Choroid plexus epithelial cell (primary cell): Measurements from ENCODE around the gene SCAPER.

ENCODE experiments used
- DNase-seq: peaks from one replicate; pipeline ENCODE4 v3.0.0-alpha.2; 2010; ENCODE audit warnings: low read depth
- H3K4me3 ChIP-seq: 2 replicates; pipeline ENCODE4 v1.5.1; 2011; ENCODE audit warnings: low read depth, mild to moderate bottlenecking, control low read depth, low read length, moderate library complexity
- TF ChIP-seq, protein P1 (sequence below): conservative IDR thresholded peaks from 2 replicates; pipeline ENCODE4 v1.5.1; 2011; ENCODE audit warnings: low read depth, mild to moderate bottlenecking, control low read depth, inconsistent platforms, low read length, moderate library complexity

SCAPER gene

DNA sequence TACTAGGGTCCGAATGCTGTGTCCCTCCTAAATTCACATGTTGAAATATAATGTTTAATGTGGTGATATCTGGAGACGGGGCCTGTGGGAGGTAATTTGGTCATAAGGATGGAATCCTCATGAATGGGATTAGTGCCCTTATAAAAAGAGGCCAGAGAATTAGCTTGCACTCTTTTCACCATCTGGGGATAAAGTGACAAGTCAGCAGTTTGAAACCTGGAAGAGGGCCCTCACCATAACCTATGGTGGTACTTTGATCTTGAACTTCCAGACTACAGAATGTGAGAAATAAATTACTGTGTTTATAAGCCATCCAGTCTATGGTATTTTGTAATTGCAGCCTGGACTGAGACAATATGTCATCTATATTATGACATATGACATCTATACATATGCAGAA is 436.4 kb downstream of the SCAPER start:
- no peak for DNase-seq
- H3K4me3 ChIP-seq = no peak overlapping the region
- TF ChIP-seq, protein P1, sequence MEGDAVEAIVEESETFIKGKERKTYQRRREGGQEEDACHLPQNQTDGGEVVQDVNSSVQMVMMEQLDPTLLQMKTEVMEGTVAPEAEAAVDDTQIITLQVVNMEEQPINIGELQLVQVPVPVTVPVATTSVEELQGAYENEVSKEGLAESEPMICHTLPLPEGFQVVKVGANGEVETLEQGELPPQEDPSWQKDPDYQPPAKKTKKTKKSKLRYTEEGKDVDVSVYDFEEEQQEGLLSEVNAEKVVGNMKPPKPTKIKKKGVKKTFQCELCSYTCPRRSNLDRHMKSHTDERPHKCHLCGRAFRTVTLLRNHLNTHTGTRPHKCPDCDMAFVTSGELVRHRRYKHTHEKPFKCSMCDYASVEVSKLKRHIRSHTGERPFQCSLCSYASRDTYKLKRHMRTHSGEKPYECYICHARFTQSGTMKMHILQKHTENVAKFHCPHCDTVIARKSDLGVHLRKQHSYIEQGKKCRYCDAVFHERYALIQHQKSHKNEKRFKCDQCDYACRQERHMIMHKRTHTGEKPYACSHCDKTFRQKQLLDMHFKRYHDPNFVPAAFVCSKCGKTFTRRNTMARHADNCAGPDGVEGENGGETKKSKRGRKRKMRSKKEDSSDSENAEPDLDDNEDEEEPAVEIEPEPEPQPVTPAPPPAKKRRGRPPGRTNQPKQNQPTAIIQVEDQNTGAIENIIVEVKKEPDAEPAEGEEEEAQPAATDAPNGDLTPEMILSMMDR = no peak

- no peak for DNase-seq
- TF ChIP-seq, protein P1 = no peak
- H3K4me3 ChIP-seq = no peak overlapping the region
Measured at GRCh38 chr15:76467136-76467535, 438.0 kb downstream of the SCAPER start.

DNA sequence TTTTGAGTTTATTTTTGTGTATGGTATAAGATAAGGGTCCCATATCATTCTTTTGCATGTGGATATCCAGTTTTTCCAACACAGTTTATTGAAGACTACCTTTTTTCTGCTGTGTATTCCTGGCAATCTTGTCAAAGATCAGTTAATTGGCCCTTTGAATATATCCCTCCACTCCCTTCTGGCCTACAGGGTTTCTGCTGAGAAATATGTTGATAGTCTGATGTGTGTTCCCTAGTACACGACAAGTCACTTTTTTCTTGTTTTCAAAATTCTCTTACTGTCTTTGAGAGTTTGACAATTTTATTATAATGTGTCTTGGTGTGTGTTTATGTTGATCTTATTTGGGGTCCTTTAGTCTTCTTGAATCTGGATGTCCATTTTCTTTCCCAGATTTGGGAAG is 439.4 kb downstream of the SCAPER start:
- H3K4me3 ChIP-seq = no peak overlapping the region
- TF ChIP-seq, protein P1 = no peak
- DNase-seq = no peak

DNA sequence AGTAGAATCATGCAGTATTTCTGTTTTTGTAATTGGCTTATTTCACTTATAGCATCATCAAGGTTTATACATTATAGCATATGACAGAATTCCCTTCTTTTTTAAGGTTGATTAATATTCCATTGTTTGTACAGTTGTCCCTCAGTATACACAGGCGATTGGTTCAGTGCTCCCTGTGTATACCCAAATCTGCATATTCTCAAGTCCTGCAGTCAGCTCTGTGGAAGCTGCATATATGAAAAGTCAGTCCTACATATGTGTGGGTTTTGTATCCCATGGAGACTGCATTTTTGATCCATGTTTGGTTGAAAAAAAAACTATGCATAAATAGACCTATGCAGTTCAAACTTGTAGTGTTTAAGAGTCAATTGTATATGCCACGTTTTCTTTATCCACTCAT is 440.9 kb downstream of the SCAPER start:
- H3K4me3 ChIP-seq = no peak overlapping the region
- no peak for DNase-seq
- TF ChIP-seq, protein P1 = no peak

DNA sequence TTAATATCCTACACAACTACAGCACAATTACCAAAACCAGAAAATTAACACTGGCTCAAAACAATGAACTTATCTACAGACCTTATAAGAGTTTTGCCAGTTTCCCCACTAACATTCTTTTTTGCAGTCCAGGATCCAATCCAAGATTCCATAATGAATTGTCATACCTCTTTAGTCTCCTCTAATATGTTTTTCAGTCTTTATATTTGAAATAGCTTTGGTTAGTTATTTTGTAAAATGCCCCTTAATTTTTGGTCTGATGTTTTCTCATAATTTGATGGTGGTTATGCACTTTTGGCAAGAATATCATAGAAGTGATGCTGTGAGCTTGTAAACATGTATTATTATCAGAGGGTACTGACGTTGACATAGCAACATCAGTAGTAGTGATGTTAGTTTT is 444.3 kb downstream of the SCAPER start:
- H3K4me3 ChIP-seq = no peak overlapping the region
- TF ChIP-seq, protein P1 = no peak
- DNase-seq = peak; percentile 22

DNA sequence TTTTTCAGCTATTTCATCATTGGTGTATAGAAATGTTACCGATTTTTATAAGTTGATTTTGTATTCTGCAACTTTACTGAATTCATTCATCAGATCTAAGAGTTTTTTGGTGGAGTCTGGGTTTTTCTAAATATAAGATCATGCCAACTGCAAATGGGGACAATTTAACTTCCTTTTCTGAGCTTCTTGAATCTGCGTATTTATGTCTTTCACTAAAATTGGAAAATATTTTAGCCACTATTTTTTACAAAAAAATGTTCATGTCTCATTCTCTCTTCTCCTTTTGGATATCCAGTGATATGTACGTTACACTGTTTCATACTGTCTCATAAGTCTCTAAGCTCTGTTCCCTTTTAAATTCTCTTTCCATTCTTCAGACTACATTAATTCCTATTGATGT is 444.8 kb downstream of the SCAPER start:
- TF ChIP-seq, protein P1 = no peak

DNA sequence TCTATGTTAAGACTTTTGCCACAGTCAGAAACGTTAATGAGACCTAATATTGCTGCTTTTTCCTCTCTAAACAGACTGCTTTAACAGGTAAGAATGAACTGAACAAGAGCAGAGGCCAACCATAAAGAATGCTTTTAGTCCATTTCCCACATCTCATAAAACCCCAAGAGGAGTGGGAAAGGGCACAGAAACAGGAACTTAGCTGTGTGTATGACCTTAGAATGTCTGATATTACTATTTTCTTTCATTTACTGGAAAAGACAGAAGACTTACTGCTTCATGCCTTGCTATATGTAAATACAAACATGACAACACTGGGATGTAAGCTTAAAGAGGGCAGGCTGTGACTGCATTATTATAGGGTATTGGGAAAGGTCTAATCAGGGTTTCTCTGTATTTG is 453.6 kb downstream of the SCAPER start:
- TF ChIP-seq, protein P1 = no peak
- no peak for DNase-seq
- no peak overlapping the region for H3K4me3 ChIP-seq

More for the DNA sequence above, 444.8 kb downstream of the SCAPER start:
- no peak overlapping the region for H3K4me3 ChIP-seq
- DNase-seq = no peak
